T-helper 1 cell treated with Interleukin-12 subunit alpha and Interleukin-12 subunit beta and Interleukin-4 antibody, amounts not matched to agents 30 ng/mL and 1 ng/mL, for 36 hours (primary cell): ENCODE results near the gene MMP28. TPM values are rescaled to one million over a fixed set of nuclear protein-coding genes. Genes with fewer than 3 reads are reported as not detected.

ENCODE experiments used
- intact Hi-C: fragments of 100-400 bp; cut with micrococcal nuclease; formaldehyde crosslinking; loops from one replicate; pipeline ENCODE4 v1.15.1; 2024
- total RNA-seq: library from RNA; stranded (reverse); gene quantifications from 2 replicates; pipeline ENCODE4 v1.2.3, GENCODE V29; 2022

Gene MMP28
- total RNA-seq: not detected in 2 replicates

GRCh38 chr17:35795007-35795870, at the start of gene MMP28:
Gene MMP28 (minus strand): TSS chr17:35795641. CDS start chr17:35795377, 264 bp downstream.
- intact Hi-C loops: no loop called here

GRCh38 chr17:35844547-35844946, 49.1 kb upstream of the MMP28 start:
- intact Hi-C loops: no loop called here

- intact Hi-C loops: no loop called here
These were observed 48.3 kb upstream of the MMP28 start for GRCh38 chr17:35843698-35844097.

GRCh38 chr17:35842239-35842638, 46.8 kb upstream of the MMP28 start:
- intact Hi-C loops: no loop called here

- intact Hi-C loops: no loop called here
These were observed 46.1 kb upstream of the MMP28 start for GRCh38 chr17:35841505-35841904.

- intact Hi-C loops: no loop called here
These were observed 45.7 kb upstream of the MMP28 start for GRCh38 chr17:35841101-35841500.

- intact Hi-C loops: no loop called here
These were observed 29.8 kb upstream of the MMP28 start for GRCh38 chr17:35825206-35825605.

GRCh38 chr17:35821308-35821707, 25.9 kb upstream of the MMP28 start:
- intact Hi-C loops: no loop called here

GRCh38 chr17:35819455-35819854, 24.0 kb upstream of the MMP28 start:
- intact Hi-C loops: no loop called here

GRCh38 chr17:35817196-35817595, 21.8 kb upstream of the MMP28 start:
- intact Hi-C loops: no loop called here

- intact Hi-C loops: no loop called here
These were observed 21.3 kb upstream of the MMP28 start for GRCh38 chr17:35816723-35817122.

GRCh38 chr17:35812456-35812855, 17.0 kb upstream of the MMP28 start:
- intact Hi-C loops: no loop called here

GRCh38 chr17:35811759-35812158, 16.3 kb upstream of the MMP28 start:
- intact Hi-C loops: no loop called here

- intact Hi-C loops: loop anchor here (1.0 to 5.0 kb wide), 16 partner anchors 46 to 829 kb away; partner anchors contain the start of genes AP2B1, CCL5, GGNBP2 and LIG3
These were observed 14.5 kb upstream of the MMP28 start for GRCh38 chr17:35809855-35810461.

- intact Hi-C loops: loop anchor here (1.0 to 5.0 kb wide), 16 partner anchors 45 to 828 kb away; partner anchors contain the start of genes AP2B1, CCL5, GGNBP2 and LIG3
These were observed 13.8 kb upstream of the MMP28 start, which contains the start of gene TAF15 for GRCh38 chr17:35808962-35809854. Gene TAF15 (plus strand): TSS chr17:35809484. CDS start chr17:35809570, 86 bp downstream.

GRCh38 chr17:35808240-35808961, 13.0 kb upstream of the MMP28 start:
- intact Hi-C loops: loop anchor here (2.0 to 5.0 kb wide), 7 partner anchors 196 to 828 kb away; partner anchors contain the start of genes GGNBP2, LIG3, PEX12 and SLFN12L

GRCh38 chr17:35807371-35808144, 12.1 kb upstream of the MMP28 start:
- intact Hi-C loops: loop anchor here (2.0 to 5.0 kb wide), 7 partner anchors 195 to 827 kb away; partner anchors contain the start of genes GGNBP2, LIG3, PEX12 and SLFN12L

GRCh38 chr17:35804658-35805192, 9.3 kb upstream of the MMP28 start:
- intact Hi-C loops: loop anchor here (1.0 to 5.0 kb wide), 4 partner anchors 40 to 642 kb away; partner anchors contain the start of gene SLFN5

GRCh38 chr17:35801583-35802224, 6.3 kb upstream of the MMP28 start:
- intact Hi-C loops: no loop called here
